HG02970 (cell line): ENCODE measurements around the gene PDIA2.
"Not testable (repeated sequence)": the region's sequence is repeated elsewhere in the genome, so short reads cannot be mapped to it uniquely, and the experiment has no call there.

Source experiments
- ATAC-seq: cut with Tn5 transposase; IDR thresholded peaks from one replicate; pipeline ENCODE4 v1.9.1; 2021; ENCODE audit warnings: mild to moderate bottlenecking, moderate library complexity, moderate number of reproducible peaks; ENCODE audit not compliant: unreplicated experiment, low FRiP score

Gene PDIA2

GRCh38 chr16:283033-283805 lies at the start of gene PDIA2:
Gene PDIA2 (plus strand): TSS chr16:283164. CDS start chr16:283170, 6 bp downstream.
- ATAC-seq = no peak

- peak; percentile 89 for ATAC-seq
Observed at GRCh38 chr16:234468-235305, 48.3 kb upstream of the PDIA2 start, which contains the start of gene FAM234A. Gene FAM234A (plus strand): TSS chr16:234821. CDS start chr16:254414, 19,593 bp downstream.

- no peak for ATAC-seq
Observed at GRCh38 chr16:239948-240277, 43.1 kb upstream of the PDIA2 start.

- no peak for ATAC-seq
Observed at GRCh38 chr16:240559-240958, 42.4 kb upstream of the PDIA2 start.

- ATAC-seq = no peak
Observed at GRCh38 chr16:242281-242680, 40.7 kb upstream of the PDIA2 start.

GRCh38 chr16:243348-243747 lies 39.6 kb upstream of the PDIA2 start:
- ATAC-seq = no peak

GRCh38 chr16:245105-245504 lies 37.9 kb upstream of the PDIA2 start:
- ATAC-seq = no peak

GRCh38 chr16:247027-247426 lies 35.9 kb upstream of the PDIA2 start:
- no peak for ATAC-seq

GRCh38 chr16:249431-249830 lies 33.5 kb upstream of the PDIA2 start:
- ATAC-seq = no peak

- ATAC-seq = no peak
Observed at GRCh38 chr16:252366-253337, 30.3 kb upstream of the PDIA2 start.

GRCh38 chr16:253833-254232 lies 29.1 kb upstream of the PDIA2 start:
- no peak for ATAC-seq

- ATAC-seq = no peak
Observed at GRCh38 chr16:254461-254860, 28.5 kb upstream of the PDIA2 start.

GRCh38 chr16:255183-255582 lies 27.8 kb upstream of the PDIA2 start:
- no peak for ATAC-seq

GRCh38 chr16:258091-258490 lies 24.9 kb upstream of the PDIA2 start:
- ATAC-seq = not testable (repeated sequence)

- ATAC-seq = no peak
Observed at GRCh38 chr16:259226-259625, 23.7 kb upstream of the PDIA2 start.

GRCh38 chr16:259814-260253 lies 23.1 kb upstream of the PDIA2 start:
- ATAC-seq = no peak

- no peak for ATAC-seq
Observed at GRCh38 chr16:260326-260725, 22.6 kb upstream of the PDIA2 start.

GRCh38 chr16:261031-261691 lies 21.8 kb upstream of the PDIA2 start:
- no peak for ATAC-seq

- ATAC-seq = no peak
Observed at GRCh38 chr16:262121-262745, 20.7 kb upstream of the PDIA2 start.
